HCT116 (cell line): ENCODE data around the gene CD96.

Source experiments
- RAD21 ChIP-seq: IDR thresholded peaks from 2 replicates; pipeline ENCODE4 v1.6.1; 2012; ENCODE audit warnings: low read depth, mild to moderate bottlenecking
- SIN3A ChIP-seq: IDR thresholded peaks from 2 replicates; pipeline ENCODE4 v1.6.1; 2012; ENCODE audit warnings: low read depth
- YY1 ChIP-seq: IDR thresholded peaks from 2 replicates; pipeline ENCODE4 v1.6.1; 2011; ENCODE audit warnings: low read length, low read depth, moderate library complexity, mild to moderate bottlenecking; ENCODE audit not compliant: insufficient replicate concordance; ENCODE audit errors: extremely low read depth
- ZBTB33 ChIP-seq: IDR thresholded peaks from 2 replicates; pipeline ENCODE4 v1.6.1; 2011; ENCODE audit warnings: mild to moderate bottlenecking, low read length, moderate library complexity; ENCODE audit not compliant: insufficient replicate concordance; ENCODE audit errors: extremely low read depth

GRCh38 chr3:111519178-111519855, 22.7 kb upstream of the CD96 start:
- TF ChIP-seq RAD21, result no peak
- no peak for TF ChIP-seq ZBTB33
- no peak for TF ChIP-seq YY1
- TF ChIP-seq SIN3A, result no peak
